GM03348 (cell line): ENCODE measurements around the gene KAZN.
A peak's percentile ranks its signal among the peaks of the same experiment; 100 is the strongest.

Experiments
- DNase-seq: peaks from one replicate; pipeline ENCODE4 v3.0.0; 2012; ENCODE audit warnings: low spot score

KAZN gene

GRCh38 chr1:14934867-14935266, 336.4 kb downstream of the KAZN start:
- no peak for DNase-seq

GRCh38 chr1:14936815-14937214, 338.3 kb downstream of the KAZN start:
- DNase-seq = no peak

GRCh38 chr1:14937288-14937949, 338.9 kb downstream of the KAZN start:
- no peak for DNase-seq

- DNase-seq = peak; percentile 76
Measured at GRCh38 chr1:14939527-14940284, 341.2 kb downstream of the KAZN start.

- no peak for DNase-seq
Measured at GRCh38 chr1:14940285-14940870, 341.9 kb downstream of the KAZN start.

GRCh38 chr1:14941864-14942263, 343.4 kb downstream of the KAZN start:
- DNase-seq = peak; percentile 48

- no peak for DNase-seq
Measured at GRCh38 chr1:14944471-14944985, 346.0 kb downstream of the KAZN start.

- peak; percentile 92 for DNase-seq
Measured at GRCh38 chr1:14945132-14946010, 346.9 kb downstream of the KAZN start.

- no peak for DNase-seq
Measured at GRCh38 chr1:14946011-14946359, 347.5 kb downstream of the KAZN start.

GRCh38 chr1:14946684-14947238, 348.3 kb downstream of the KAZN start:
- DNase-seq = peak; percentile 81

- DNase-seq = no peak
Measured at GRCh38 chr1:14947421-14947820, 348.9 kb downstream of the KAZN start.

GRCh38 chr1:14948112-14948652, 349.7 kb downstream of the KAZN start:
- no peak for DNase-seq

- no peak for DNase-seq
Measured at GRCh38 chr1:14949270-14949835, 350.9 kb downstream of the KAZN start.

GRCh38 chr1:14949836-14950713, 351.6 kb downstream of the KAZN start:
- DNase-seq = no peak

- DNase-seq = no peak
Measured at GRCh38 chr1:14951766-14952165, 353.3 kb downstream of the KAZN start.

- no peak for DNase-seq
Measured at GRCh38 chr1:14952626-14953314, 354.3 kb downstream of the KAZN start.

- no peak for DNase-seq
Measured at GRCh38 chr1:14954210-14954609, 355.7 kb downstream of the KAZN start.

GRCh38 chr1:14954930-14955329, 356.4 kb downstream of the KAZN start:
- DNase-seq = no peak

GRCh38 chr1:14955402-14955801, 356.9 kb downstream of the KAZN start:
- DNase-seq = no peak

- DNase-seq = no peak
Measured at GRCh38 chr1:14955976-14956375, 357.5 kb downstream of the KAZN start.
